OCI-LY1 (cell line): Measurements from ENCODE around the gene JAKMIP1.

ENCODE experiments used
- H2AFZ ChIP-seq: fragments of 200-600 bp; sonication (generic), shearing (Covaris generic); 2 replicates; pipeline ENCODE4 v1.6.0; 2014; ENCODE audit warnings: antibody characterized with exemption, mild to moderate bottlenecking, low read length
- H3F3A ChIP-seq: fragments of 200-600 bp; sonication (generic), shearing (Covaris generic); 2 replicates; pipeline ENCODE4 v1.6.0; 2014; ENCODE audit warnings: mild to moderate bottlenecking, antibody characterized with exemption, low read length, moderate library complexity; ENCODE audit not compliant: insufficient read depth
- H3K27ac ChIP-seq: fragments of 200-600 bp; sonication (generic); 2 replicates; pipeline ENCODE4 v1.5.1; 2014; ENCODE audit warnings: low read length, mixed run types, mild to moderate bottlenecking, low read depth; ENCODE audit not compliant: poor library complexity, severe bottlenecking
- H3K27me3 ChIP-seq: fragments of 200-600 bp; sonication (generic); 2 replicates; pipeline ENCODE4 v1.6.0; 2014; ENCODE audit warnings: antibody characterized with exemption, mild to moderate bottlenecking, low read length, moderate library complexity; ENCODE audit not compliant: insufficient read depth
- H3K36me3 ChIP-seq: fragments of 200-600 bp; sonication (generic); 2 replicates; pipeline ENCODE4 v1.6.1; 2014; ENCODE audit warnings: mild to moderate bottlenecking, antibody characterized with exemption, low read length, moderate library complexity, mixed read lengths; ENCODE audit not compliant: insufficient read depth
- H3K4me1 ChIP-seq: fragments of 200-600 bp; sonication (generic); 2 replicates; pipeline ENCODE4 v1.5.1; 2014; ENCODE audit warnings: mild to moderate bottlenecking, low read length, moderate library complexity; ENCODE audit not compliant: insufficient read depth, severe bottlenecking
- H3K4me2 ChIP-seq: fragments of 200-600 bp; sonication (generic), shearing (Covaris generic); 2 replicates; pipeline ENCODE4 v1.6.1; 2014; ENCODE audit warnings: low read length
- H3K4me3 ChIP-seq: fragments of 200-600 bp; sonication (generic); 2 replicates; pipeline ENCODE4 v1.5.1; 2014; ENCODE audit warnings: low read length, low read depth, mild to moderate bottlenecking, mixed read lengths; ENCODE audit not compliant: poor library complexity, severe bottlenecking
- H3K79me2 ChIP-seq: fragments of 200-600 bp; shearing (Covaris generic); 2 replicates; pipeline ENCODE4 v1.6.1; 2016; ENCODE audit warnings: mixed run types, low read length, mixed read lengths; ENCODE audit not compliant: insufficient read depth
- H3K9ac ChIP-seq: fragments of 200-600 bp; sonication (generic), shearing (Covaris generic); 2 replicates; pipeline ENCODE4 v1.6.1; 2014; ENCODE audit warnings: mild to moderate bottlenecking, low read length, mixed read lengths
- H3K9me2 ChIP-seq: fragments of 200-600 bp; sonication (generic), shearing (Covaris generic); 2 replicates; pipeline ENCODE4 v1.6.1; 2014; ENCODE audit warnings: low read depth, mild to moderate bottlenecking, low read length, mixed read lengths
- H3K9me3 ChIP-seq: fragments of 200-600 bp; shearing (Covaris generic); 2 replicates; pipeline ENCODE4 v1.6.1; 2014; ENCODE audit warnings: low read length, mixed read lengths
- H4K20me1 ChIP-seq: fragments of 200-600 bp; sonication (generic), shearing (Covaris generic); 2 replicates; pipeline ENCODE4 v1.6.0; 2016; ENCODE audit warnings: mild to moderate bottlenecking, low read length; ENCODE audit not compliant: insufficient read depth
- CTCF ChIP-seq: fragments of 200-600 bp; sonication (generic), shearing (Covaris generic); IDR thresholded peaks from 2 replicates; pipeline ENCODE4 v1.5.1; 2017; ENCODE audit warnings: mild to moderate bottlenecking, antibody characterized with exemption, low read length, moderate library complexity, mixed read lengths
- EZH2 ChIP-seq: fragments of 200-600 bp; sonication (generic), shearing (Covaris generic); IDR thresholded peaks from 2 replicates; pipeline ENCODE4 v1.8.0; 2017; ENCODE audit warnings: borderline replicate concordance, mixed run types, mild to moderate bottlenecking, antibody characterized with exemption, low read length, moderate library complexity, mixed read lengths

JAKMIP1 gene

GRCh38 chr4:6188687-6189305 is 11.6 kb downstream of the JAKMIP1 start:
- no peak overlapping the region for H3K9ac ChIP-seq
- no peak for TF ChIP-seq CTCF
- TF ChIP-seq EZH2 = no peak
- H3K9me2 ChIP-seq = no peaks in the 10 kb centered on the region
- H3K27ac ChIP-seq = no peak overlapping the region
- H3K36me3 ChIP-seq = no peaks in the 10 kb centered on the region
- H3K4me2 ChIP-seq = no peak overlapping the region
- no peaks in the 10 kb centered on the region for H3K79me2 ChIP-seq
- no peaks in the 10 kb centered on the region for H4K20me1 ChIP-seq
- no peaks in the 10 kb centered on the region for H3K27me3 ChIP-seq
- no peaks in the 10 kb centered on the region for H3K9me3 ChIP-seq
- no peak overlapping the region for H3K4me3 ChIP-seq
- no peaks in the 10 kb centered on the region for H3K4me1 ChIP-seq
- no peaks in the 10 kb centered on the region for H3F3A ChIP-seq
- no peak overlapping the region for H2AFZ ChIP-seq

GRCh38 chr4:6184169-6184568 is 16.2 kb downstream of the JAKMIP1 start:
- Histone ChIP-seq H3K4me2 (no peak overlapping the region), H3F3A (no peaks in the 10 kb centered on the region), H3K4me1 (no peaks in the 10 kb centered on the region)

GRCh38 chr4:6183740-6184139 is 16.6 kb downstream of the JAKMIP1 start:
- H3K4me3 ChIP-seq = no peak overlapping the region
- no peaks in the 10 kb centered on the region for H3K9me3 ChIP-seq
- H3K4me2 ChIP-seq = no peak overlapping the region
- H3K27ac ChIP-seq = no peak overlapping the region
- no peak overlapping the region for H2AFZ ChIP-seq
- H3K36me3 ChIP-seq = no peaks in the 10 kb centered on the region
- H3K9me2 ChIP-seq = no peaks in the 10 kb centered on the region
- no peaks in the 10 kb centered on the region for H3F3A ChIP-seq
- no peaks in the 10 kb centered on the region for H3K4me1 ChIP-seq
- TF ChIP-seq CTCF (no peak), EZH2 (no peak)
- H4K20me1 ChIP-seq = no peaks in the 10 kb centered on the region
- no peaks in the 10 kb centered on the region for H3K79me2 ChIP-seq
- no peaks in the 10 kb centered on the region for H3K27me3 ChIP-seq
- no peak overlapping the region for H3K9ac ChIP-seq

More at GRCh38 chr4:6184169-6184568, 16.2 kb downstream of the JAKMIP1 start:
- H3K9me2 ChIP-seq = no peaks in the 10 kb centered on the region
- H3K4me3 ChIP-seq = no peak overlapping the region
- TF ChIP-seq CTCF (no peak), EZH2 (no peak)
- H3K27ac ChIP-seq = no peak overlapping the region
- no peaks in the 10 kb centered on the region for H3K79me2 ChIP-seq
- no peak overlapping the region for H2AFZ ChIP-seq
- H3K27me3 ChIP-seq = no peaks in the 10 kb centered on the region
- no peaks in the 10 kb centered on the region for H4K20me1 ChIP-seq
- no peaks in the 10 kb centered on the region for H3K9me3 ChIP-seq
- H3K9ac ChIP-seq = no peak overlapping the region
- no peaks in the 10 kb centered on the region for H3K36me3 ChIP-seq
